Skin epidermis (tissue), 12 donors: ENCODE results near the gene CD226.
A peak's percentile ranks its signal among the peaks of the same experiment; 100 is the strongest.
"Not testable (repeated sequence)": the region's sequence is repeated elsewhere in the genome, so short reads cannot be mapped to it uniquely, and the experiment has no call there.

Experiments
- H3K27ac ChIP-seq, 21 experiments: fragments of 200-600 bp; sonication (generic) in 11 of 21; one replicate each; pipeline ENCODE4 v1.5.0; 2020; ENCODE audit warnings: mild to moderate bottlenecking in 3 of 21, inconsistent platforms in 2 of 21, moderate library complexity in 2 of 21
- H3K4me3 ChIP-seq, 7 experiments: fragments of 200-600 bp; sonication (generic) in 2 of 7; one replicate each; pipeline ENCODE4 v1.5.0; 2020; ENCODE audit warnings: inconsistent platforms in 2 of 7, mild to moderate bottlenecking in 2 of 7, moderate library complexity in 1 of 7

CD226 gene

DNA sequence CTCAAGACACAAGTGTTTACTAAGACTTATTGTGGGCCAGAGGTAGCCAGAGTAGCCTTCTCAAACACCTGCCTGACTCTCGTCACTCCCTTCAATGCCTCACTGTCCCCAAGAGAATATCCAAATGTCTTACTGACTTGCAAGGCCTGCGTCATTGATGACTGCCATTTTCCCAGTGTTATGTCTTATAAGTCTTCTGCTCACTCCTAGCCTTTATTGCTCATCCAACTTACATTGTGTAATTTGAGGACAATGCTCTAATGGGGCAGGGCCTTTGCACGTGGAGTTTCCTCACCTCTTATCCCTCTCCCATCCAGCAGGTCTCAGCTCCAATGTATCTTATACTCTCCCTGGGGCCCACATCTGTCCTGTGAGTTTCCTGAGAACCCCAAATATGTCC, 10.1 kb upstream of the CD226 start:
- peak overlapping the region in 2 of 21 experiments; percentile 71 to 73 for H3K27ac ChIP-seq
- H3K4me3 ChIP-seq: no peak overlapping the region

DNA sequence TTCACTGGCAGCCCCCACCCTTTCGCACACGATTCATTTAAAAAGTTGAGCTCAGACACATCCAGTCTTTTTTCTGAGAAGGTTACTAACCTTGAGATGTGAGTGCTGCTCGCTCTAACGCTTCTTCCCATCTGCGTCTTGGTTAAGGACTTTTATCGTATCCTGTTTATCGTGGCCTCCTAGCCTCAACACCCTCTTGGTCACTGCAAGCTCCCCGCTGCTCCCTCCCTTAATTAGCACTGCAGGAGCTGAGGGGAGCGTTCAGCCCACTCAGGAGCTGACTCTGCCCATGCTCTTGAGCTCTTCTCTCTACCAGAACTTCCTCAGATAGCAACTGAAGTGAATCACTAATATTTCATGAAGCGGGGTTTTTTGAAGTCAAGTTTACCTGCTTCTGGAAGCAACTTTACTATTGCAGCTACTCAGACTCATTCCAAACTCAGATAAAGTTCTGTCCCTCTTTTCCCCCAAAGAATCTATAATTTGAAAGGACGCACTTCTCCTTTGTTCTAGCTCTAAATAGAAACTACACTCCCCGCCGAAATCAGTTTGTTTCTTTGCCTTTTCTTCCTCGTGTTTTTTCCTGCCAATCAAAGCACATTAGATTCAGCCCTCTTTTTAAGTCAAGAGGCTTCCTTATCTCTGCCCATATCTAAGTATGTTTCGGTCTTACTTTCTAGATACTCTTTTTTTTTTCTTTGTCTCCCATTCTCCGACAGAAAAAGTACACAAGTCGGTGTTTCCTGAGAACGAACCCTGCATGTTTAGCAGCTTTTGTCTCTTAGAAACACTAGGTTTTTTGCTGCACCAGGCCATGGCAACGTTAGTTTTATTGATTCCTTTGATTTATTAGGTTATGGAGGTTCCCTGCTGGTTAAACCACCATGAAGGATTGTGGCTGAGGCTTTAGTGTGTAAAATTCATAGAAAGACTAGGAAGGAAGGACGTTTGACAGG, 9.3 kb upstream of the CD226 start:
- H3K27ac ChIP-seq: peak overlapping the region in 8 of 21 experiments; percentile 0 to 76 (median 56)
- H3K4me3 ChIP-seq: peak overlapping the region in 2 of 7 experiments; percentile 7 to 11

DNA sequence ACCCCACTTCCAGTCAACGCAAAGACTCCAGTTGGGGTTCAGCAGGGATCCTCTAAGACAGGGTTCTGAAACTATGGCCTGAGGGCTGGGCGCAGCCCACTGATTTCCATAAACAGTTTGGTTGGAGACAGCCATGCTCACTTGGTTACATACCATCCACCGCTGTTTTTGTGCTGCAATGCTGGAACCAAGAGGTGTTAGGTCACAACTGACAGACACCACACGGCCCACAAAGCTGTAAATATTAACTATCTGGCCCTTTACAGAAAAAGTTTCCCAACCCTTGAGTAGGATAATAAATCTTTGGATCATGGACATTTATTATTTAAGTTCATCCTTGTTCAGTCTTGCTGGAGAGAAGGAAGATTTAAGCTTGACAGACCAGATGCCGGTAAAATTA, 8.4 kb upstream of the CD226 start:
- peak overlapping the region in 2 of 7 experiments; percentile 7 to 11 for H3K4me3 ChIP-seq
- H3K27ac ChIP-seq: peak overlapping the region in 5 of 21 experiments; percentile 53 to 76 (median 71)

DNA sequence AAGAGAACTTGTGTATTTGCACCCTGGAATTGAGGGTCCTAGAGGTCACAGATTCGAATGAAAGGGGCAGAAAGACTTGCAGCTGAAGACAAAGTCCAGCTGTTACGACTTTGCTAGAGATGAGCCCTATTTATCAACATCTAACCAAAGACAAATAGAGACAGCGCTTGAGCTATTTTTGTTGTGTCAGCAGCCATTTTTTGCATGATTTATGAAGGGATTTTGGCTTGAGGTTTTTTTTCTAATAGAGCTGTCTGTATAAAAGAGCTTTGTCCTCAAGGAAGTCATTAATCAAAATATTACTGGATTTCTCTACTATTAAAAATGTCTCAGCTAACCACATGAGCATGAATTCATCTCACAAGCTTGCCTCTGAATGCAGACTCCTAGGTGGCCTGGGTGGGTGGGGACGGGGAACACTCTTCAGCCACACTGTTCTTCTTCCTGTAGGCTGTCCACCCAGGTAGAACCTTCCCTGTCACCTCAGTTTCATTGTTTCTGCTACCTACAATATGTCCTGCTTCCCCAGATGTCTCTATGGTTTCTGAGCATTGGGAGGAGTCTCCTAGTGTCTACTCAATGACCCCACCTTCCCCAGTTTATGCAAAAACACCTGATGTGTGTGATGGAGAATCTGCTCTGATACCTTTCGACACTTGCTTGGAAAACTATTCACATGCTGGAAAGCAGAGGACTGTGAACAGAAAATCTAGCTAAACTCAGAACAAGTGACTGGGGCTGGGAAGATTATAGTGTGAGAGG, 7.2 kb upstream of the CD226 start:
- peak overlapping the region in 1 of 7 experiments; percentile 11 for H3K4me3 ChIP-seq
- peak overlapping the region in 5 of 21 experiments; percentile 45 to 73 (median 53) for H3K27ac ChIP-seq

DNA sequence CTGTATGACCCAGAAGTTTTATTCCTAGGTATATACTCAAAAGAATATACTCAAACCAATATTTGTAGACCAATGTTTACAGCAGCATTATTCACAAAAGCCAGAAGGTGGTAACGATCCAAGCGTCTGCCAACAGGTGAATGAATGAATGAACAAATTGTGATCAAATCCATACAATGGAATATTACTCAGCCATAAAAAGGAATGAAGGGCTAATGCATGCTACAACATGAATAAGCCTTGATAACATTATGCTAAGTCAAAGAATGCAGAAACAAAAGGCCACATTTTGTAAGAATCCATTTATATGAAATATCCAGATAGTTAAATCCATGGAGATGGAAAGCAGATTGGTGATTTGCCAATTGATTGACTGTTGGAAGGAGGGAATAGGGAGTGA, 5.5 kb upstream of the CD226 start:
- Histone ChIP-seq H3K27ac (no peak overlapping the region), H3K4me3 (no peak overlapping the region)

DNA sequence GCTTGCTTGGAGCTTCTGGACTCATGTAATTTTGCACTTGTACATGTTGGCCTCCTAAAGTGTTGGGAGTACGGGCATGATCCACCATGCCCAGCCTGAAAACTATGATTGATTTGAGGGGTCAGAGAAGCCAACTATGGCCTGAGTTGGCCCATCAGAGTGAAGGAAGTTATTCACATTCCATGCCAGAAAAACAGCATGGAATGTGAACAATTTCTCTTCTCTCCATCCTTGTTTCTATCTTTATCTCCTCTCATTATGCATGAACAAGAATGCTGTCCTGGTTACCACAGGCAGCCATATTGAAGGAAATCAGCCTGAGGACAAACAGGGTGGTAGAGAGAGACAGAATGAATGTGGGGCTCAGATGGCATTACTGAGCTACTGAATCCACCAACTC, 3.5 kb upstream of the CD226 start:
- H3K27ac ChIP-seq: no peak overlapping the region
- H3K4me3 ChIP-seq: no peak overlapping the region

DNA sequence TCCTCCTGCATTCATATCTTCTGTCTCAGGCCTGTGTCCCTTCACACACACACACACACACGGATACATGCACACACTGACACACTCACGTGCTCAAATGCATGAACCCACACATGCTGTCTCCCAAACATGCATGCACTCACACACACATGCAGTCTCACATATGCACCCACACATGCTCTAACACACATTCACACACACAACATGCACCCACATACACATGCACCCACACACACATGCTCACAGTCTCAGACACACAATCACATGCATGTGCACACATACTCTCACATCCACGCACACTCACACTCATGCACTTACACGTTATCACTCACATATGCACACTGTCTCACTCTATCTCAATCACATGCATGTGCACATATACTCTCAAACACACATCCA, 1.9 kb upstream of the CD226 start:
- Histone ChIP-seq H3K27ac (peak overlapping the region in 3 of 21 experiments; percentile 2 to 82 (median 24)), H3K4me3 (no peak overlapping the region)

DNA sequence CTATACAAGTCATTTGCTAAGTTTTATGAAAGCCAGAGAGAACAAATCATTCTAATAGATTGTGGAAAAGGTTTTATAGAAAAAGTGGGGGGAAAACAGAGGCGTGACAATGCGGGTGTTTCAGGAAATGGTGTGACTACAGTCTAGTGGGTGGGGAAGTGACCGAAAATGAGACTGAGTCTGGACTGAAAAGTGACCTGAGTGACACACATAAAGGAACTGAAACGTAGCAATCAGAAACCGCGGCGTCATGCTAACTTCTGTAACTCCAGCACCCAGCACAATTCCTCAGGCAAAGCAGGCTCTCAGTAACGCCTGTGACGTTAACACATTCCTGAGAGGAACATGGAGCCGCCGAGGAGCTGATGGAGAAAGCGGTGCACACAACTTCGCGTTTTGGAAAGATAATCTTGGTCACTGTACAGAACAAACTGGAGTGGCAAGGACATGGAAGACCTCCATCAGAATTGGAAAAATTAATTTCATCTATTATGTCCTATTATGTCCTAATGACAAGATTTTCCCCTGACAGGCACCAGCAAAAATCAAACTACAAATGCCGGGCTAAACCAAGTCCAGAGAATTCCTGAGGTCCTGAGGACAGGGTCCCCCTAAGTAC, 1.4 kb upstream of the CD226 start:
- Histone ChIP-seq H3K27ac (peak overlapping the region in 5 of 21 experiments; percentile 2 to 82 (median 33)), H3K4me3 (no peak overlapping the region)

DNA sequence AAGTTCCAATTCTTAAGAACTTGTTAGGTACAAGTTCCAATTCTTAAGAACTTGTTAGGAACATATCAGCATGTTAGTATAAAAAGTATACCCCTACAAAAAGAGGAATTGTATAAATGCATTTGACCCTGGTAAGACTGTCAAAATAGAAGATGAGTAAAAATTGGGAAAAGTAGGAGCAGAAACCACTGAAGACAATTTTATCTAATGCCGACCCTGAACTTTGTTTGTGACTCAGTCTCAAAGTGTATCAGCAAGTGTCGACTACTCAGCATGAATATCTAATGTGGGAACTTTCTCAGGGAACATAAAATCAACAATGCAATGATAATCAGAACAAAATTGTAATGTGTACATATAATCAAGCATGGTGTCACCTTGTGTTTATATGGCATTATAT, 583 bp upstream of the CD226 start:
- Histone ChIP-seq H3K4me3 (no peak overlapping the region), H3K27ac (peak overlapping the region in 7 of 21 experiments; percentile 12 to 82 (median 34))

DNA sequence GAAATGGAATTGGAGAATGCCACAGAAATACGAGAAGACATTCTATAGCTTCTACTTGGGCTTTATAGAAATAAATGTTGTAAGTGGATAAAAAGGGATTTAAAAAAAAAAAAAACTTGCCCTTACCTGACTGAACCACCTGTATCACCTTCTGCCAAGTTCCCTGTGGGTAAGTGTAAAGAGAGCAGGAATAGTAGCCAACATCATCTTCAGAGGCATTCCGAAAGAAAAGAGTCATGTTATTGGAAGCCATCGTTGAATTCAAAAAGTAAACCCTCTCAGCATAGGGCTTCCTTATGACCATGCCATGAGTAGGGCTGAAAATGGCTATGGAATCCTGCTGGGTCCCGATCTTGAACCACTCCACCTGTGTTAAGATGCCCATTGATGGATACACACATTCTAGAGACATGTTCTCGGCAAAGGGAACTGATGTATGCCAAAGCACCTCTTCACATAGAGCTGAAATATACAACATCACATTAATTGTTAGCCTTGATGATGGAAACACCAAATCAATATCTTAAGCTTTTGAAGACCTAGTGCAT, 991 bp downstream of the CD226 start:
- peak overlapping the region in 3 of 7 experiments; percentile 6 to 11 (median 8) for H3K4me3 ChIP-seq

DNA sequence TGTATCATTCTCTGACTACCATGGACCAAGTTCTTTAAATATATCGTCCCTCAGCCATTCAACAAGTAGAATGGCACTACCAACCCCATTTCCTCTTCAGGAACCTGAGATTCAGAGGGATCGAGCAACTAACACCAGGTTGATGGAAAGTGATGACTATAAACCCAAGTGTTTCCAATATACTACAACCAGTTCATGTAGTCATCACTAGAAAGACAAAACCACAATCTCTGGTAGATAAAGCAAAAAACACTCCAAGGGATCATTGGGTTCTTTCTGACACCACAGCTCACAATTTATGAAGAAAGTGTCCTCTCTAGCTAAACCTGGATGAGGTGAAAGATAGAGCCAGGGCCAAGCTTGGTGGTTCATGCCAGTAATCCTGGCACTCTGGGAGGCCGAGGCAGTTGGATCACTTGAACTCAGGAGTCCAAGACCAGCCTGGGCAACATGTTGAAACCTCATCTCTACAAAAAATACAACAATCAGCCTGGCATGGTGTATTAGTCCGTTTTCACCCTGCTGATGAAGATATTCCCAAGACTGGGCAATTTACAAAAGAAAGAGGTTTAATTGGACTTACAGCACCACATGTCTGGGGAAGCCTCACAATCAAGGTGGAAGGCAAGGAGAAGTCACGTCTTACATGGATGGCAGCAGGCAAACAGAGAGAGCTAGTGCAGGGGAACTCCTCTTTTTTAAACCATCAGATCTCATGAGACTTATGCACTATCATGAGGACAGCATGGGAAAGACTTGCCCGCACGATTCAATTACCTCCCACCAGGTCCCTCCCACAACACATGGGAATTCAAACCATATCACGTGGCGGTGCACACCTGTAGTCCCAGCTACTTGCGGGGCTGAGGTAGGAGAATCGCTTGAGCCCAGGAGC, 2.2 kb downstream of the CD226 start:
- Histone ChIP-seq H3K4me3 (peak overlapping the region in 1 of 7 experiments; percentile 2), H3K27ac (peak overlapping the region in 5 of 21 experiments; percentile 12 to 82 (median 65))

More for the DNA sequence above, 991 bp downstream of the CD226 start:
- H3K27ac ChIP-seq: peak overlapping the region in 7 of 21 experiments; percentile 7 to 82 (median 25)

DNA sequence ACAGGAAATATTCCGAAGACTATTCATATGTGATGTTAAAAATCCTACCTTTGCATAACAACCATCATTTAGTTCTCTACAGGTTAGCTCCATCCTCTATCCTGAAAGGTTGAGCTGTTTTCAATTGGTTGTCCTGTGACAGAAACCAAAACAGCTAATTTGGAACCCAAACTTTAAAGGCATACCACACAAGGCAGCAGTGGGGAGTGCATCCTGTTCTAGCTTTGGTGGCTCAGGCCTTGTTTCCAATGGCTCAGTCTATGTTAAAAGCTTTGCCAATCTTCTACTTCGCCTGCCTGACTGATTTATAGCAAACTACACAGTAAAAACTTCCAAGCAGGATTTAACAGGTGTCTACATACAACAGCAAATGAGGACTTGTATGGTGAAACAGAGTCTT, 3.2 kb downstream of the CD226 start:
- Histone ChIP-seq H3K27ac (peak overlapping the region in 1 of 21 experiments; percentile 82), H3K4me3 (no peak overlapping the region)

DNA sequence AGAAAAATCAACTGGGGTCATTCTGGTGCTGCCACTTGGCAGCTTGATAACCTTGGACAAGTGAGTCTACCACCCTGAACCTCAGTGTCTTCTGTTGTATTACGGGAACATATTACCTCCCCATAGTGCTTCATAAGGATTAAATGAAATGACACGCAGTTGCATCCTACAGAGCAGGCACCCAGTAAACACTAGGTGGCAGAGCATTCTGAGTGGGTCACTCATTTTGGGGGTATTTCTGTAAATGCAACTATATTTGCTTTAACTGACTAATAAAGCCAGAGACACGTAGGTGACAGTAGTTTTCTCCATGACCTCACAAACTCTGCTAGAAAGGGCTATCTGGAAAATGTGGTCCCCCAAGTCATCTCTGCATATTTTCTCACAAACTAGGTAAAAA, 4.7 kb downstream of the CD226 start:
- Histone ChIP-seq H3K27ac (no peak overlapping the region), H3K4me3 (no peak overlapping the region)

DNA sequence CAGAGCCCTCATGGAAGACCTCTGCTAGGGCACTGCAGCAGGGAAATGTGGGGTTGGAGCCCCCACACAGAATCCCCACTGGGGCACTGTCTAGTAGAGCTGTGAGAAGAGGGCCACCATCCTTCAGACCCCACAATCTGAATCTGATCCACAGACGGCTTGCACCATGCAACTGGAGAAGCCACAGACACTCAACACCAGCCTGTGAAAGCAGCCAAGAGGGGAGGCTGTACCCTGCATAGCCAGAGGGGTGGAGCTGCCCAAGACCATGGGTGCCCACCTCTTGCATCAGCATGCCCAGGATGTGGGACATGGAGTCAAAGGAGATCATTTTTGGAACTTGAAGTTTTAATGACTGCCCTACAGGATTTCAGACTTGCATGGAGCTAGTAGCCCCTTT, 6.5 kb downstream of the CD226 start:
- H3K4me3 ChIP-seq: no peak overlapping the region

DNA sequence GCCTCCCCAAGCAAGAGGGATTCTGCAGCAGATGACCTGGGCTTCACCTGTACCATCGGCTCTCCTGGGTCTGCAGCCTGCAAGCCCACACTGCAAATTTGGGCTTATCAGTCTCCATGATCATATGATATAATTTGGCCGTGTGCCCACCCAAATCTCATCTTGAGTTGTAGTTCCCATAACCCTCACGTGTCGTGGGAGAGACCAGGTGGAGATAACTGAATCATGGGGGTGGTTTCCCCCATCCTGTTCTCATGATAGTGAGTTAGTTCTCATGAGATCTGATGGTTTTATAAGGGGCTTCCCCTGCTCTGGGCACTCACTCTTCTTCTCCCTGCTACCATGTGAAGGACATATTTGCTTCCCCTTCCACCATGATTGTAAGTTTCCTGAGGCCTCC, 7.9 kb downstream of the CD226 start:
- H3K4me3 ChIP-seq, H3K27ac ChIP-seq: not testable (repeated sequence)

More for the DNA sequence above, 6.5 kb downstream of the CD226 start:
- no peak overlapping the region for H3K27ac ChIP-seq

DNA sequence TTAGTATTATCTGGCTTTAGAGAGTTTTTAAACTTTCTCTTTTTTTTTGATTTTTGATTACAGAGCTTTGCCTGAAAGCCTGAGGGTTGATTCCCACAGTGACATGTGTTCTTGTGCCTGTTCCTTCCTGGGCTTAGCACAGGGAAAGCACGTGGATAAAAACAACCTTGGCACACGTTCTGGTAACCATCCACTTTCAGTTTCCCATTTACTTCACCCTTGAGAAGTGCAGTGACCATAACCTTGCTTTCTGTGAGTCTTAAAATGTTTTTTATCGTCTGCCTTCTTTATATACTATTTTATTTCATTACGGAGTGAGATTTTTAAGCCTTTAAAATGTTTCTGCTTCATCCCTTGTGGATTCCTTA, 11.5 kb downstream of the CD226 start:
- peak overlapping the region in 6 of 21 experiments; percentile 6 to 73 (median 36) for H3K27ac ChIP-seq
- H3K4me3 ChIP-seq: no peak overlapping the region

DNA sequence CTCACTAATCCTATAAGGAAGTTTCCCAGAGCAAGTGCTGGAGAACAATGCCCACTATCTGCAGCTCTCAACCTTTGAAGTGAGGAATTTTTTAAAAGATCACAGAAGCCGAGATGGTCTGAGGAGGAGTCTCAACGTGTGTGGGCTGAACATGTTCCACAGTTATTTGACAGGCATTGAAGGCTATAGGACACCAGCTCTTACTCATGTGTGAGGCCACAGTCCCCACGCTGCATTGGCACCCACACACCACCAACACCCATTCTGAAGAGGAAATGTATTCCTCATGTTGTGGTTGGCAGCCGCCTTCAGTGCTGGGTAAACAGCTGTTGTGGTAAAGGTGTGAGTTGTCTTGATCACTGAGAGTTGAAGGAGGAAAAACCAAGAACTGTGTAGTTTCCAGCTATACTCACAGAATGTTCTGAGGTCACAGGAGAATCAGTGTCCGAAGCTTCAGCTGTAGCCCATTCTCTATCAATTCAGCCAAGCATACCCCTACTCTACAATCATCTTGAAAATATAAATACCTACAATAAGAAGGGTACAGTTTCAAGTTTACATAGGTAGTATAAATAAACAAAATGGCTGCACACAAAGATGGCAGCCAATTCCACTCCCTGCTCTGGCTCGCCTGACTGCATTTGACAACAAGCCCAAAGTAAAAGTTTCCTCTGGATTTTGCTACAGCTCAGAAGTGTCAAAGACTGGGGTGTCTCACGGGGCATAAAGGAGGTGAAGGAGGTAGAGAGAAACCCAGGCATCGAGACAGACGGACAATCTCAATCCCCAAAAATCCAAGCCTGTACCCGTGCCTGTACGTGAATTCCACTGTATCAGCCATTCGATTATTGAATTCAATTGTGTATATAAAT, 12.1 kb downstream of the CD226 start:
- peak overlapping the region in 6 of 21 experiments; percentile 6 to 73 (median 46) for H3K27ac ChIP-seq
- no peak overlapping the region for H3K4me3 ChIP-seq
